ENCODE data around the gene PIMREG. TPM values are rescaled to one million over a fixed set of nuclear protein-coding genes. Genes with fewer than 3 reads are reported as not detected.

PIMREG gene
- total RNA-seq, 1 donor: not detected

- Histone ChIP-seq H3K4me1 (ENCODE audit: insufficient read depth, low read length) (peaks cover 18% of the 10 kb centered on the region), H3K9me3 (ENCODE audit: low read depth, low read length) (no peaks in the 10 kb centered on the region), H3K27me3 (ENCODE audit: insufficient read depth, low read length) (no peaks in the 10 kb centered on the region), H3K4me3 (ENCODE audit: low read length) (no peak overlapping the region)
Observed at GRCh38 chr17:6428207-6428965, 15.9 kb upstream of the PIMREG start.

- Histone ChIP-seq H3K4me1 (ENCODE audit: insufficient read depth, low read length) (peaks cover 18% of the 10 kb centered on the region), H3K9me3 (ENCODE audit: low read depth, low read length) (no peaks in the 10 kb centered on the region), H3K4me3 (ENCODE audit: low read length) (no peak overlapping the region), H3K27me3 (ENCODE audit: insufficient read depth, low read length) (no peaks in the 10 kb centered on the region)
Observed at GRCh38 chr17:6429266-6429665, 15.0 kb upstream of the PIMREG start.

GRCh38 chr17:6430769-6431168 lies 13.5 kb upstream of the PIMREG start:
- Histone ChIP-seq H3K4me3 (ENCODE audit: low read length) (no peak overlapping the region), H3K4me1 (ENCODE audit: insufficient read depth, low read length) (peaks cover 18% of the 10 kb centered on the region), H3K9me3 (ENCODE audit: low read depth, low read length) (no peaks in the 10 kb centered on the region), H3K27me3 (ENCODE audit: insufficient read depth, low read length) (no peaks in the 10 kb centered on the region)

- Histone ChIP-seq H3K4me3 (ENCODE audit: low read length) (no peak within 1 kb of the TSS), H3K4me1 (ENCODE audit: insufficient read depth, low read length) (no peaks in the 10 kb centered on the region), H3K9me3 (ENCODE audit: low read depth, low read length) (no peaks in the 10 kb centered on the region), H3K27me3 (ENCODE audit: insufficient read depth, low read length) (peaks cover 11% of the 10 kb centered on the region)
Observed at GRCh38 chr17:6435051-6435450, 9.2 kb upstream of the PIMREG start, which contains the start of gene AIPL1. Gene AIPL1, minus strand, starts transcription at chr17:6435121. Its CDS starts 17 bp downstream, at chr17:6435104.

GRCh38 chr17:6435968-6436367 lies 8.3 kb upstream of the PIMREG start:
- H3K27me3 ChIP-seq (ENCODE audit: insufficient read depth, low read length): peaks cover 11% of the 10 kb centered on the region
- H3K9me3 ChIP-seq (ENCODE audit: low read depth, low read length): no peaks in the 10 kb centered on the region
- no peaks in the 10 kb centered on the region for H3K4me1 ChIP-seq (ENCODE audit: insufficient read depth, low read length)
- H3K4me3 ChIP-seq (ENCODE audit: low read length): no peak overlapping the region

- Histone ChIP-seq H3K4me1 (ENCODE audit: insufficient read depth, low read length) (no peaks in the 10 kb centered on the region), H3K9me3 (ENCODE audit: low read depth, low read length) (no peaks in the 10 kb centered on the region), H3K4me3 (ENCODE audit: low read length) (no peak overlapping the region), H3K27me3 (ENCODE audit: insufficient read depth, low read length) (peaks cover 11% of the 10 kb centered on the region)
Observed at GRCh38 chr17:6437466-6437865, 6.8 kb upstream of the PIMREG start.

GRCh38 chr17:6437956-6438355 lies 6.3 kb upstream of the PIMREG start:
- H3K27me3 ChIP-seq (ENCODE audit: insufficient read depth, low read length): peaks cover 11% of the 10 kb centered on the region
- no peaks in the 10 kb centered on the region for H3K9me3 ChIP-seq (ENCODE audit: low read depth, low read length)
- H3K4me3 ChIP-seq (ENCODE audit: low read length): no peak overlapping the region
- H3K4me1 ChIP-seq (ENCODE audit: insufficient read depth, low read length): no peaks in the 10 kb centered on the region

GRCh38 chr17:6439951-6440350 lies 4.3 kb upstream of the PIMREG start:
- Histone ChIP-seq H3K4me3 (ENCODE audit: low read length) (no peak overlapping the region), H3K4me1 (ENCODE audit: insufficient read depth, low read length) (peaks cover 14% of the 10 kb centered on the region), H3K9me3 (ENCODE audit: low read depth, low read length) (no peaks in the 10 kb centered on the region), H3K27me3 (ENCODE audit: insufficient read depth, low read length) (peaks cover 11% of the 10 kb centered on the region)

GRCh38 chr17:6442775-6443174 lies 1.5 kb upstream of the PIMREG start:
- peaks cover 14% of the 10 kb centered on the region for H3K4me1 ChIP-seq (ENCODE audit: insufficient read depth, low read length)
- peaks cover 4% of the 10 kb centered on the region for H3K27me3 ChIP-seq (ENCODE audit: insufficient read depth, low read length)
- H3K9me3 ChIP-seq (ENCODE audit: low read depth, low read length): no peaks in the 10 kb centered on the region
- no peak overlapping the region for H3K4me3 ChIP-seq (ENCODE audit: low read length)

GRCh38 chr17:6444571-6445335 lies 498 bp downstream of the PIMREG start:
- no peaks in the 10 kb centered on the region for H3K27me3 ChIP-seq (ENCODE audit: insufficient read depth, low read length)
- no peaks in the 10 kb centered on the region for H3K9me3 ChIP-seq (ENCODE audit: low read depth, low read length)
- peak overlapping the region; percentile 50 for H3K4me3 ChIP-seq (ENCODE audit: low read length)
- H3K4me1 ChIP-seq (ENCODE audit: insufficient read depth, low read length): peaks cover 14% of the 10 kb centered on the region

GRCh38 chr17:6446516-6447100 lies 2.4 kb downstream of the PIMREG start:
- H3K27me3 ChIP-seq (ENCODE audit: insufficient read depth, low read length): no peaks in the 10 kb centered on the region
- H3K9me3 ChIP-seq (ENCODE audit: low read depth, low read length): no peaks in the 10 kb centered on the region
- H3K4me3 ChIP-seq (ENCODE audit: low read length): no peak overlapping the region
- peaks cover 14% of the 10 kb centered on the region for H3K4me1 ChIP-seq (ENCODE audit: insufficient read depth, low read length)

- no peaks in the 10 kb centered on the region for H3K9me3 ChIP-seq (ENCODE audit: low read depth, low read length)
Observed at GRCh38 chr17:6448473-6448872, 4.2 kb downstream of the PIMREG start.

GRCh38 chr17:6449307-6449706 lies 5.1 kb downstream of the PIMREG start:
- Histone ChIP-seq H3K4me1 (ENCODE audit: insufficient read depth, low read length) (peaks cover 7% of the 10 kb centered on the region), H3K4me3 (ENCODE audit: low read length) (no peak overlapping the region), H3K9me3 (ENCODE audit: low read depth, low read length) (no peaks in the 10 kb centered on the region), H3K27me3 (ENCODE audit: insufficient read depth, low read length) (no peaks in the 10 kb centered on the region)

More at GRCh38 chr17:6448473-6448872, 4.2 kb downstream of the PIMREG start:
- Histone ChIP-seq H3K27me3 (ENCODE audit: insufficient read depth, low read length) (no peaks in the 10 kb centered on the region), H3K4me1 (ENCODE audit: insufficient read depth, low read length) (peaks cover 12% of the 10 kb centered on the region), H3K4me3 (ENCODE audit: low read length) (no peak overlapping the region)

- Histone ChIP-seq H3K9me3 (ENCODE audit: low read depth, low read length) (no peaks in the 10 kb centered on the region), H3K4me3 (ENCODE audit: low read length) (no peak overlapping the region), H3K4me1 (ENCODE audit: insufficient read depth, low read length) (peaks cover 6% of the 10 kb centered on the region), H3K27me3 (ENCODE audit: insufficient read depth, low read length) (no peaks in the 10 kb centered on the region)
Observed at GRCh38 chr17:6450926-6451832, 6.9 kb downstream of the PIMREG start.
